Measurements from ENCODE around the gene PLPPR3.
"Not testable (repeated sequence)": the region's sequence is repeated elsewhere in the genome, so short reads cannot be mapped to it uniquely, and the experiment has no call there.

PLPPR3 gene

DNA sequence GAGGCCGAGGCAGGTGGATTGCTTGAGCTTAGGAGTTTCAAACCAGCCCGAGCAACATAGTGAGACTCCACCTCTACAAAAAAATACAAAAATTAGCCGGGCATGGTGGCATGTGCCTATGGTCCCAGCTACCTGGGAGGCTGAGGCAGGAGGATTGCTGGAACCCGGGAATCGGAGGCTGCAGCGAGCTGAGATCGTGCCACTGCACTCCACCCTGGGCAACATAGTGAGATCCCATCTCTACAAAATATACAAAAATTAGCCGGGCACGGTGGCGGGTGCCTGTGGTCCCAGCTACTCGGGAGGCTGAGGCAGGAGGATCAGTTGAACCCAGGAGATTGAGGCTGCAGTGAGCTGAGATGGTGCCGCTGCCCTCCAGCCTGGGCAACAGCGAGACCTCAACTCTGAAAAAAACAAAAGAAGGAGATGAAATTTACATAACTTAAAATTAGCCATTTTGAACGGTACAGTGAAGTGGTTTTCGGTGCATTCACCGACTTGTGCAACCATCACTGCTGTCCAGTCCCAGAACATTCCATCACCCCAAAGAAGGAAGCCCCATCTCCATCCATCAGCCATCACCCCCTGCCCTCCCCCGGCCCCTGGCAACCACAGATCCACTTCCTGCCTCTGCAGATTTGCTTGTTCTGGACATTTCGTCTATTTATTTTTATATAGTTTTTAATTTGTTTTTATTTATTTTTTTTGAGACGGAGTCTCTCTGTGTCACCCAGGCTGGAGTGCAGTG lies 4.3 kb upstream of the PLPPR3 start:
- DNase-seq = no peak

DNA sequence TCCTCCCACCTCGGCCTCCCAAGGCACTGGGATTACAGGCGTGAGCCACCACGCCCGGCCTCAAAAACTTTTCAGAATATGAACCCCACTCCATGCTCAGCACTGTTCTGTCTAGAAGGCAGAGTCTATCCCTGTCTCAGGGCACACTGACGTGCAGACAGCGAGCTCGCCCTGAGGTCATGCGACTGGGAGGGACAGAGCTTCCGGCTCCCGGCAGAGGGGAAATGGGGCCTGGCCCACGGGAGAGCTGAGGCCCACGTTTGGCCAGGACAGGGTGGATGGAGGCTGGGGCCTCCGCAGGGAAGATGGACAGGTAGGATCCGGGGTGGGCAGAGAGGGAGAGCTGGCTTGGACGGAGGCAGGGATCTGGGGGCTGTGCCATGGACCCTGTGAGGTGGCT lies 3.1 kb upstream of the PLPPR3 start:
- DNase-seq = no peak

DNA sequence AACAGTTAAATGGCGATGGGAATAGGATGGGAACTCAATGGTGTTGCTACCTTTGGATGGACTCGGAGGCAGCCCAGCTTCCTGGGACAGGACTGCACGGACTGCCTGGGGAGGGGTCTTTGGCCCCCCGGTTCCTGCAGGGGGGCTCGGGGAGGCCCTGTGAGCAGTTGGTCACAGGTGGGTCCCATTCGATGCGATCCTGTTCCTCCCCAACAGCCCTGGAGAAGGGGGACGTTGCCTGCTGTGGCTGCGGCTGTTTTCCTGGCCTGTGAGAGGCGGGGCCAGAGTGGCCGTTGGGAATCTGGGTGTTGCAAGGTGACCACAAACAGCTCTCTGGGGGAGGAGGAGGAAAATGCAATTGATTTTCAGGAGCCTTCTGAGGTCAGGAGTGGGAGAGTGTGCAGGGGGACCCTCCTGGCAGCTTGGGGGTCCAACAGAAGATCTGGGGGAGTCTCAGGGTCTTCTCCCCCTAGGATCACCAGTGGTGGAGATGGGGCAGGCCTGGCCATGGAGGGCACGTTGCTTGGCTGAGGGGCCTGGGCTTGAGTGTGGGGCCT lies 1.9 kb upstream of the PLPPR3 start:
- peak; percentile 34 for DNase-seq

DNA sequence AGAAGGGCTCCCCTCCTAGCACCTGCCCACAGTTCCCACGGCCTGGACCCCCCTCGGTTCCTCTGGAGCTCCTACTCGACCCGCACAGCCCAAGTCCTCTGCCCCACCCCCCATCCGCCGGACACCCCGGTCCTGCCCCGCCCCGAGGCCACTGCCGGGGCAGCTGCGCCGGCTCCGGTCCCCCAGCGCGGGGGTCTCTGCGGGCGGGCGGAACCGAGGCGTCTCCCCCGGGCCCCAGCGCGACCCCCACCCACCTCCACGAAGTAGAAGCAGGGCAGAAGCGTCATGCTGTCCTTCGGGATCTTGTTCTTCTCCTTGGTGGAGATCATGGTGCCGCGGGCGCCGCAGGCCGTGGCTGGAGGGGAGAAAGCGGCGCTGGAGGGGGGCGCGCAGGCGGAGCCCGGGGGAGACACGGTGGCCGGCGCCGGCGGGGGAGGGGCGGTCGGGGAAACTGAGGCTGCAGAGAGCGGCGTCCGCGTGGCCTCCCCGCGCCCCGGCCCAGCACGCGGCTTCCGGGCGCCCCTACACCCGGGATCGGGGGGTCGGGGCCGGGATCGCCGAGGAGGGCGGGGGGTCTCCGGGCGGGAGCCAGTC lies 427 bp downstream of the PLPPR3 start:
- no peak for DNase-seq

DNA sequence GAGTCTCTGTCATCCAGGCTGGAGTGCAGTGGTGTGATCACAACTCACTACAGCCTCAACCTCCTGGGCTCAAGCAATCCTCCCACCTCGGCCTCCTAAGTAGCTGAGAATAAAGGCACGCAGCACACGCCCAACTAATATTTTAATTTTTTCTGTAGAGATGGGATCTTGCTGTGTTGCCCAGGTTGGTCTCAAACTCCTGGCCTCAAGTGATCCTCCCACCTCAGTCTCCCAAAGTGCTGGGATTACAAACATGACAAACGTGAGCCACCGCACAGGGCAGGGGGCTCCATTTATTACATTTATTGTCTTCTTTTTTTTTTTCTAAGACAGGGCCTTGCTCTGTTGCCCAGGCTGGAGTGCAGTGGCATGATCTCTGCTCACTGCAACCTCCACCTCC lies 1.5 kb downstream of the PLPPR3 start:
- not testable (repeated sequence) for DNase-seq

DNA sequence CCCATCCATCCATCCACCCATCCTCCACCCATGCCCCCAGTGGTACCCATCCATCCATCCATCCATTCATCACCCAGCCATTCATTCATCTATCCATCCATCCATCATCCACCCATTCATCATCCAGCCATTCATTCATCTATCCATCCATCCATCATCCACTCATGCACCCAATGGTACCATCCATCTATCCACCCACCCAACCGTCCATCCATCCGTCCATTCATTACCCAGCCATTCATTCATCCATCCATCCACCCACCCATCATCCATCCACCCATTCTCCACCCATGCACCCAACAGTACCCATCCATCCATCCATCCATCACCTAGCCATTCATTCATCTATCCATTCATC lies 5.3 kb downstream of the PLPPR3 start:
- no peak for DNase-seq

DNA sequence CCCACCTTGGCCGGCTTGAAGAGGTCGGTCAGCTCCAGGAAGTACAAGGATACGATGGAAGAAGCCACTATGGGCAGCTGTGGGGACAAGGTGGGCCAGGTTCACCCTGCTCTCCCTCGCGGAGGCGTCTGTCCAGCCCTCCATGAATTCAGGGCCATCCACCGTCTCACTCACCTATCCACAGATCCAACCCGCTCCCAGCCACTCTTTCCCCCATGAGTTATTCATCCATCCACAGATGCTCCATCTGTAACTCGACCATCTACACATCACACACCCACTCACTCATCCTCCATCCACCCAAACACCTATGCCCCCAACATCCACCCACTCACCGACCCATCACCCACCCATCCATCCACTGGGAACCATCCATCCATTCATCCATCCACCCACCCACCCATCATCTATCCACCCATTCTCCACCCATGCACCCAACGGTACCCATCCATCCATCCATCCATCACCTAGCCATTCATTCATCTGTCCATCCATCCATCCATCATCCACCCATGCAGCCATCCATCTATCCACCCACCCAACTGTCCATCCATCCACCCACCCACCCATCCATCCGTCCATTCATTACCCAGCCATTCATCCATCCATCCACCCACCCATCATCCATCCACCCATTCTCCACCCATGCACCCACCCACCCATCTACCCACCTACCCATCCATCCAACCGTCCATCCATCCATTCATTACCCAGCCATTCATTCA lies 5.8 kb downstream of the PLPPR3 start:
- DNase-seq = no peak

DNA sequence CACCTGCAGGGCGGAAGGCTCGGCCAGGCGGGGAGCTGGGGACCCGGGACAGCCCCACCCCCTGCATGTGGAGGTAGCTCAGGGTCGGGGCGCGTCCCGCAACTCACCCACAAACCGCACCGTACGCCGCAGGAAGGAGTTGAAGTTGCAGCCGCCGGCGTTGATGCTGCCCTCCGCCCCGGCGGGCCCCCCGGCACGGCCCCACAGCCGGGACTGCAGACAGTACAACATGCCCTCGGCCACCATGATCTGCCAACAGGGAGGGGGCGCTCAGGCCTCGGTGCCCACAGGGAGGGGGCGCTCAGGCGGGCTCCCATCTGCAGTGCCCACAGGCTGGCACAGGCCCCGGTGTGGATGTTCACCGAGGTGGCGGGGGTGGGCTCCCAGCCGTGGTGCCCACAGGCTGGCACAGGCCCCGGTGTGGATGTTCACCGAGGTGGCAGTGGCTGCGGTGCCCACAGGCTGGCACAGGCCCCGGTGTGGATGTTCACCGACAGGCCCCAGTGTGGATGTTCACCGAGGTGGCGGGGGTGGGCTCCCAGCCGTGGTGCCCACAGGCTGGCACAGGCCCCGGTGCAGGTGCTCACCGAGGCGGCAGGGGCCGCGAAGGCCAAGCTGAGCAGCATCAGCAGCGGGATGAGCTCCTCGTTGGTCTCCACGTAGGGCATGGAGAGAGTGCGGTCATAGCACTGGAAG lies 6.5 kb downstream of the PLPPR3 start:
- no peak for DNase-seq

DNA sequence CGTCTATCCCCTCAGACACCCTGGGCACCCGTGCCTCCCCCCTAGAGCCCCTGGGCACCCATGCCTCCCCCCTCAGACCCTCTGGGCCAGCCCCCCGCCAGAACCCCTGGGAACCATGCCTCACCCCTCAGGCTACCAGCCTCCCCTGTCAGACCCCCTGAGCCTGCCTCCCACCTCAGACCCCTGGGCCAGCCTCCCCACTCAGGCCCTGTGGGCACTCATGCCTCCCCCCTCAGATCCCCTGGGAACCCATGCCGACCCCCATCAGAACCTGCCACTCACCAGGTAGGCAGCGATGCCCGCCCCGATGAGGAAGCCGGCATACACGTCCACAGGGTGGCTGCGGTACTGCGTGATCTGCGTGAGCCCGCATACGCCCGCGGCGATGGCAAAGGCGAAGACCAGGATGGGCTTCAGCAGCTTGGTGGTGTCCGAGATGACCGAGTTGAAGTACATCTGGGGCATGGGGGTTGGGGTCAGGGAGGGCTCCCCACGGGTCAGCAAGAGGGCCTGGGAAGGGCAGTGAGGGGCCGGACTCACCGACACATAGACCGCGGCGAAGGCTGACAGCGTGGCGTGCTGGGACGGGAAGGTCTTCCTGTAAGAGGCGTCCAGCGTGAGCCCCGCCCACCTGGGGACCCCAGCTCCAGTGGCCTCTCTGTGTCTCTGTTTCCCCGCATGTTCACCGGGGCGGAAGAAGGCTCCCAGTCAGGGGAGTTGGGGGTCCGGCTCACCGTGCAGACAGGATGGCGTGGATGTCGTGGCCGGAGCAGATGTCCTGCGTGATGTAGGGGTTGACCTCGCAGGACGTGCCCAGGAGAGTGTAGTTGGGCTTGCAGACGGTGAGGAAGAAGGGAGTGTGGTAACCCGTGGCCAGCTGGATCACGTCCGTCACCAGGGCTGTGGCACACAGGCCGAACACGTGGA lies 7.3 kb downstream of the PLPPR3 start:
- no peak for DNase-seq

DNA sequence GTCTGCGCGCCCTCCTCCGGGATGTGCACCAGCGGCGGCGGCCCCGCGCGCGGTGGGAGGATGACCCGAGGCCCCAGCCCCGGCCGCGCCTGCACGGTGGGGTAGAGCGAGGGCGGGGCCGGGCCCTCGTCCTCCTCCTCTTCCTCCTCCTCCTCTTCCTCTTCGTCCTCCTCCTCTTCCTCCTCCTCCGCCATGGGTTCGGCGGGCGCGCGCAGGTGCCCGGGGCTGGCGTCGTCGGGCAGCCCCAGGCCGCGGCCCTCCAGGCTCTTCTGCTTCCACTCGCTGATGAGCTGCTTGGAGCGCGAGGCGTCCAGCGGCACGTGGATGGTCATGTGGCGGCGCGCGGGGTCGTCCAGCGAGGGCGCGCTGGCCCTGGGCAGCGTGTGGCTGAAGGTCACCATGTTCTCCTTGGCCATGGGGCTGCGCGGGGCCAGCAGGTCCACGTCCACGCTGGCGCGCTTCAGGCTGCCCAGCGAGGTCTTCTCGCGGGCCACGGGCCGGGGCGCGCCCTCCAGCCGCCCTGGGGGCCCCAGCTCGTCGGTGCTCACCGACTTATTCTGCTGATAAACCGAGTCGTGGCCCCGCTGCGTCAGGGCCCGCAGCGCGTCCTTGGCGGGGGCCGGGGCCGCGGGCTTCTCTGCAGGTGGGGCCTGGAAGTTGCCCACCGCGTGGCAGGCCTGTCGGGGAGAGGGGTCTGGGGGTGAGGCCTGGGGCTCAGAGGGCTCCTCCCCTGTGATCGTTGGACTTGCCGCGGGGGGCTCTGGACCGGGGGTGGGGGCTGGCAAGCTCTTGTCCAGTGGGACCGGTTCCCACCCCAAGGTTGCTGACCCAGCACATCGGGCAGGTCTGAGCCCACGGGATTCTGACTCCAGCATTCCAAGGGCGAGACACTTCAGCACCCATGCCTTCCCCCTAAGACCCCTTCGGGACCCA lies 8.3 kb downstream of the PLPPR3 start:
- DNase-seq = no peak

DNA sequence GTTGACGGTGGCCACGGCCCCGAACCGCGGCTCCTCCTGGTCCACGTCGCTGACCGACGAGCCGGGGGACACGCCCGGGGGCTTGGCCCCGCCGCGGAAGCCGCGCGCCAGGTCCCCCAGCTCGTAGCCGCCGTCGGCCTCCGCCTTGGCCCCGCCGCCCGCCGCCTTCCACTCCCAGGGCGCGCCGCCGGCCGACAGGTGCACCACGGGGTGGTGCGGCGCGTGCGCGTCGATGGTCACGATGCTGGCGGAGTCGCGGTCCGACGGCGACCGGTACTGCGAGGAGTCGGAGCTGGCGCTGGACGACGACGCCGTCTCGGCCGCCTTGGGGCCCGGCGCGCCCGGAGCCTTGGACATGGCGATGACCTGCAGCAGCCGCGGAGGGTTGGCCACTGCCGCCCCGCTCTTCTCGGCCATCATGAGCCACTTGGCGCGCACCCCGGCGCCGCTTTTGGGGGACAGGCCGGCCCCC lies 9.0 kb downstream of the PLPPR3 start:
- no peak for DNase-seq

DNA sequence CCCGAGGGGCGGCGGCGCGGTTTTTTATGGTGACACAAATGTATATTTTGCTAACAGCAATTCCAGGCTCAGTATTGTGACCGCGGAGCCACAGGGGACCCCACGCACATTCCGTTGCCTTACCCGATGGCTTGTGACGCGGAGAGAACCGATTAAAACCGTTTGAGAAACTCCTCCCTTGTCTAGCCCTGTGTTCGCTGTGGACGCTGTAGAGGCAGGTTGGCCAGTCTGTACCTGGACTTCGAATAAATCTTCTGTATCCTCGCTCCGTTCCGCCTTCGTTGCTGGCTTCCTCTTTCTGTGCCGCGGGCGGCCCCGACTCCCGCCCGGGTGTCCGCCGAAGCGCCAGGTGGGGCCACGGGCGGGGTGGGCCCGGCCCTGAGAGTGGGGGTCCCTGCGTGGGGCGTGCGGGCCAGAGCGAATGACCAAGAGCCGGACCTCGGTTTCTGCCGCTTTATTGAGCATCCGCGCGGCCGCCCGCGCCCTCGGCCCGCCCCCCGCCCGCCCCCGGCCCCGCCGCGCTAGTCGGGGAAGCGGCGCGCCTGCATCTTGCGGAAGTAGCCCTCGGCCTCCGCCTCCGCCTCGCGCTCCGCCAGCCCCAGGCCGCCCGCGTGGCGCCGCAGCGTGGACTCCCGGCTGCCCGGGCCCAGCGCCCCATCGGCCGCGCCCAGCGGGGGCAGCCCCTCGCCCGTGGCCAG lies 9.6 kb downstream of the PLPPR3 start:
- no peak for DNase-seq

DNA sequence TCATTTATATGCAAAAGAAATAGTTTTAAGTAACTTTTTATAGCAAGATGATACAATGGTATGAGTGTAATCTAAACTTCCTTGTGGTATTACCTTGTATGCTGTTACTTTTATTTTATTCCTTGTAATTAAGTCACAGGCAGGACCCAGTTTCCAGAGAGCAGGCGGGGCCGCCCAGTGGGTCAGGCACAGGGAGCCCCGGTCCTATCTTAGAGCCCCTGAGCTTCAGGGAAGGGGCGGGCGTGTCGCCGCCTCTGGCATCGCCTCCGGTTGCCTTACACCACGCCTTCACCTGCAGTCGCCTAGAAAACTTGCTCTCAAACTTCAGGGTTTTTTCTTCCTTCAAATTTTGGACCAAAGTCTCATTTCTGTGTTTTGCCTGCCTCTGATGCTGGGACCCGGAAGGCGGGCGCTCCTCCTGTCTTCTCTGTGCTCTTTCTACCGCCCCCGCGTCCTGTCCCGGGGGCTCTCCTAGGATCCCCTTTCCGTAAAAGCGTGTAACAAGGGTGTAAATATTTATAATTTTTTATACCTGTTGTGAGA lies 10.2 kb downstream of the PLPPR3 start:
- DNase-seq = no peak

DNA sequence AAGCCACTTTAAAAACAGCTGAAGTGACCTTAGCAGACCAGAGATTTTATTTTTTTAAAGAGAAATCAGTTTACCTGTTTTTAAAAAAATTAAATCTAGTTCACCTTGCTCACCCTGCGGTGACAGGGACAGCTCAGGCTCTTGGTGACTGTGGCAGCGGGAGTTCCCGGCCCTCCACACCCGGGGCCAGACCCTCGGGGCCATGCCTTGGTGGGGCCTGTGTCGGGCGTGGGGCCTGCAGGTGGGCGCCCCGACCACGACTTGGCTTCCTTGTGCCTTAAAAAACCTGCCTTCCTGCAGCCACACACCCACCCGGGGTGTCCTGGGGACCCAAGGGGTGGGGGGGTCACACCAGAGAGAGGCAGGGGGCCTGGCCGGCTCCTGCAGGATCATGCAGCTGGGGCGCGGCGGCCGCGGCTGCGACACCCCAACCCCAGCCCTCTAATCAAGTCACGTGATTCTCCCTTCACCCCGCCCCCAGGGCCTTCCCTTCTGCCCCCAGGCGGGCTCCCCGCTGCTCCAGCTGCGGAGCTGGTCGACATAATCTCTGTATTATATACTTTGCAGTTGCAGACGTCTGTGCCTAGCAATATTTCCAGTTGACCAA lies 10.8 kb downstream of the PLPPR3 start:
- DNase-seq = no peak

DNA sequence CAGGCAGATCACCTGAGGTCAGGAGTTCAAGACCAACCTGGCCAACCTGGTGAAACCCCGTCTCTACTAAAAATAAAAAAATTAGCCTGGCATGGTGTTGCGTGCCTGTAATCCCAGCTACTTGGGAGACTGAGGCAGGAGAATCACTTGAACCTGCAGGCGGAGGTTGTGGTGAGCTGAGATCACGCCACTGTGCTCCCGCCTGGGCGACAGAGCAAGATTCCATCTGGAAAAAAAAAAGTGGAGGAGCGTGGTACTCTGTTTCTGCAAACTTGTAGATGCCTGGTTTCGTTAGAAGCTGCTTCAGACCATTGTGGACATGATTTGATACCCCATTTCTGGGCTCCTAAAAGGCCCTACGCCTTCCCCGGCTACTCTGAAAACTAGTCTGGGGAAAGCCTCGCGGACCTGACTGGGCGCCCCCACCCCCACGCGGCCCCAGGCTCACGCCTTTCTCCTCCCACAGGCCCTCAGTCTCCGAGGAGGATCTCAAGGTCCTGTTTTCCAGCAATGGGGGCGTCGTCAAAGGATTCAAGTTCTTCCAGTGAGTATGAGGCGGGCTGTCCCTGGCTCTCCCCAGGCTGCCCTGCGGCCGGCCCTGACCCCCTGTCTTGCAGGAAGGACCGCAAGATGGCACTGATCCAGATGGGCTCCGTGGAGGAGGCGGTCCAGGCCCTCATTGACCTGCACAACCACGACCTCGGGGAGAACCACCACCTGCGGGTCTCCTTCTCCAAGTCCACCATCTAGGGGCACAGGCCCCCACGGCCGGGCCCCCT lies 11.5 kb downstream of the PLPPR3 start:
- DNase-seq = no peak

DNA sequence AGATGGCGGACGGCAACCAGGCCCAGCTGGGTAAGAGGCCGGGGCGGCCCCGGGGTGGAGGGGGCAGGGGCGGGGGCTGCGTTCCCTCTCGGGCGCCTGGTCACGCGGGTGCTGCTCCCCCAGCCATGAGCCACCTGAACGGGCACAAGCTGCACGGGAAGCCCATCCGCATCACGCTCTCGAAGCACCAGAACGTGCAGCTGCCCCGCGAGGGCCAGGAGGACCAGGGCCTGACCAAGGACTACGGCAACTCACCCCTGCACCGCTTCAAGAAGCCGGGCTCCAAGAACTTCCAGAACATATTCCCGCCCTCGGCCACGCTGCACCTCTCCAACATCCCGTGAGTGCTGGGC lies 13.4 kb downstream of the PLPPR3 start:
- no peak for DNase-seq

DNA sequence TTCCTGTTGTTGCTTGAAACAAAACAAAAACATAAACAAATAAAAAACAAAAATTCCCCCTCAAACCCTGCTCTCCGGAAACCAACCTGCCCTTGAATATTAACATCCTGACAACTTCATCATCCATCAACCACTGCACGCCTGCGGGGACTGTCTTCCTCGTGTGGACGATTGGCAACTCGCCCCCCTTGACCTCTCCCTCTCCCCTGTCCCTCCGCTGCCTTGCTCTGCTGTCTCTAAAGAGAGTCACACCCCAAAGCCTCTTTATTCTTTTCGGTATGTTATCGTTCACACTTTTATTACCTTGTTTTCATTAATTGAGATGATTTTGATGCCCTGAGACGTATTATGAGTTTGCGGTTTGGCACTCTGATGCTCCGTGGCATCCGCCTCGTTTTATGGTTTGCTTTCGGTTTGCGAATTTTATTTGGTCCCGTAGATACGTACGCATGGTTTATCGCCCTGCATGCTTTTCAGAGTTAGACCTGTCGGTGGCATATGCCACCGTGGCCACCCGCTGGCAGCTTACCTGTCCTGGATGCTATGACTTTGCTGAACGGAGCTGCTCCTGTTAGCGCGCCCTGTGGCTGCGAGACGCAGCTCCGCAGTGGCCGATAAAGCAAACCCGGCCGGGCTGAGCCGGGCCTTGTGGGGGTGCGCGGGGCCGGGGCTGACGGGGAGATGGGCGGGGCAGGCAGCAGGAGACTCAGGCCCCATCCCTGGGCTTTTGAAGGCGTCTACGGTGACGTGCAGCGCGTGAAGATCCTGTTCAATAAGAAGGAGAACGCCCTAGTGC lies 13.9 kb downstream of the PLPPR3 start:
- DNase-seq = no peak
